ENCODE data around the gene CMSS1. TPM values are rescaled to one million over a fixed set of nuclear protein-coding genes. Genes with fewer than 3 reads are reported as not detected.

Gene CMSS1
- total RNA-seq, 4 donors from 2014 or later = 1.8 to 41.2 (median 17.0) TPM

GRCh38 chr3:100122321-100122720 is 304.7 kb downstream of the CMSS1 start:
- Histone ChIP-seq H3K4me1 (no peaks in the 10 kb centered on the region), H3K36me3 (no peaks in the 10 kb centered on the region), H3K27me3 (no peaks in the 10 kb centered on the region), H3K9me3 (no peaks in the 10 kb centered on the region), H3K4me3 (no peak overlapping the region), H3K27ac (no peak overlapping the region)
- DNase-seq = no peak
- intact Hi-C loops (cut with DNase I; ENCODE audit: low total_unique reads) = no loop called here
- TF ChIP-seq CTCF (IDR thresholded peaks at IDR 0.05) (no peak), POLR2A (IDR thresholded peaks at IDR 0.05) (no peak)

GRCh38 chr3:100123112-100123511 is 305.4 kb downstream of the CMSS1 start:
- TF ChIP-seq POLR2A (IDR thresholded peaks at IDR 0.05) (no peak), CTCF (IDR thresholded peaks at IDR 0.05) (no peak)
- Histone ChIP-seq H3K36me3 (no peaks in the 10 kb centered on the region), H3K9me3 (no peaks in the 10 kb centered on the region), H3K4me3 (no peak overlapping the region), H3K27me3 (no peaks in the 10 kb centered on the region), H3K27ac (no peak overlapping the region), H3K4me1 (no peaks in the 10 kb centered on the region)
- no peak for DNase-seq
- intact Hi-C loops (cut with DNase I; ENCODE audit: low total_unique reads) = no loop called here

- DNase-seq = no peak
- intact Hi-C loops (cut with DNase I; ENCODE audit: low total_unique reads) = no loop called here
- Histone ChIP-seq H3K27me3 (no peaks in the 10 kb centered on the region), H3K36me3 (no peaks in the 10 kb centered on the region), H3K9me3 (no peaks in the 10 kb centered on the region), H3K4me1 (no peaks in the 10 kb centered on the region), H3K4me3 (no peak overlapping the region), H3K27ac (peak overlapping the region in 1 of 2 donors; percentile 19)
- TF ChIP-seq POLR2A (IDR thresholded peaks at IDR 0.05) (no peak), CTCF (IDR thresholded peaks at IDR 0.05) (no peak)
Observed at GRCh38 chr3:100124201-100124761, 306.6 kb downstream of the CMSS1 start.

GRCh38 chr3:100125161-100125938 is 307.7 kb downstream of the CMSS1 start:
- no peak overlapping the region for H3K4me3 ChIP-seq
- TF ChIP-seq CTCF (IDR thresholded peaks at IDR 0.05) (no peak), POLR2A (IDR thresholded peaks at IDR 0.05) (no peak)
- no peaks in the 10 kb centered on the region for H3K9me3 ChIP-seq
- no peak overlapping the region for H3K27ac ChIP-seq
- intact Hi-C loops (cut with DNase I; ENCODE audit: low total_unique reads) = no loop called here
- H3K36me3 ChIP-seq = no peaks in the 10 kb centered on the region
- DNase-seq = no peak
- H3K4me1 ChIP-seq = no peaks in the 10 kb centered on the region
- no peaks in the 10 kb centered on the region for H3K27me3 ChIP-seq

GRCh38 chr3:100127792-100128191 is 310.1 kb downstream of the CMSS1 start:
- no peak for DNase-seq
- no peak overlapping the region for H3K4me3 ChIP-seq
- H3K36me3 ChIP-seq = no peaks in the 10 kb centered on the region
- no peak for TF ChIP-seq POLR2A (IDR thresholded peaks at IDR 0.05)
- no peak for TF ChIP-seq CTCF (IDR thresholded peaks at IDR 0.05)
- no peaks in the 10 kb centered on the region for H3K9me3 ChIP-seq
- no peaks in the 10 kb centered on the region for H3K4me1 ChIP-seq
- intact Hi-C loops (cut with DNase I; ENCODE audit: low total_unique reads) = no loop called here
- H3K27me3 ChIP-seq = no peaks in the 10 kb centered on the region
- no peak overlapping the region for H3K27ac ChIP-seq

Measured in uterus (tissue), 4 donors.